ENCODE results near the gene JMJD1C. TPM values are rescaled to one million over a fixed set of nuclear protein-coding genes. Genes with fewer than 3 reads are reported as not detected.

Gene JMJD1C
- total and polyA plus RNA-seq, 11 donors = 20.3 to 54.6 (median 34.1) TPM

- DNase-seq (no peak), ATAC-seq (no peak)
- Histone ChIP-seq H3K4me1 (peaks cover 5 to 45% (median 25%) of the 10 kb centered on the region in 12 donors), H3K4me3 (no peak overlapping the region), H3K27me3 (no peaks in the 10 kb centered on the region), H3K9me3 (no peaks in the 10 kb centered on the region), H3K27ac (peak overlapping the region in 1 of 12 donors; percentile 7), H3K36me3 (peaks cover 0 to 10% (median 0%) of the 10 kb centered on the region in 9 donors)
- 46 to 57% (median 51%) methylated on average over 2 of the region's 2 CpGs for WGBS, 4 donors
- intact Hi-C loops (cut with DNase I) = loop anchor here in 5 of 10 donors (10.0 kb wide), 1 partner anchor 323 kb away; the partner anchor contains the start of gene EGR2 (in 5 of the 5)
- no peak for TF ChIP-seq POLR2A (IDR thresholded peaks at IDR 0.05)
- TF ChIP-seq CTCF (IDR thresholded peaks at IDR 0.05) = no peak
Measured at GRCh38 chr10:63137306-63137705, 328.5 kb downstream of the JMJD1C start.

- 16 to 25% (median 18%) methylated on average over 9 of the region's 9 CpGs for WGBS, 4 donors
- H3K27ac ChIP-seq = peak overlapping the region; percentile 78 to 99 (median 92)
- DNase-seq (peak in 1 of 5 donors; percentile 14), ATAC-seq (no peak)
- no peaks in the 10 kb centered on the region for H3K9me3 ChIP-seq
- no peaks in the 10 kb centered on the region for H3K36me3 ChIP-seq
- H3K27me3 ChIP-seq = no peaks in the 10 kb centered on the region
- intact Hi-C loops (cut with DNase I) = loop anchor here in 5 of 10 donors (1.0 to 10.0 kb wide), 2 partner anchors 18 to 319 kb away; partner anchors contain the start of gene EGR2 (in 5 of the 5)
- peak overlapping the region; percentile 81 to 100 (median 94) for H3K4me3 ChIP-seq
- H3K4me1 ChIP-seq = peaks cover 5 to 41% (median 23%) of the 10 kb centered on the region in 12 donors
- TF ChIP-seq CTCF (IDR thresholded peaks at IDR 0.05) (no peak), POLR2A (IDR thresholded peaks at IDR 0.05) (no peak)
Measured at GRCh38 chr10:63133821-63134557, 331.8 kb downstream of the JMJD1C start.

- Histone ChIP-seq H3K4me3 (peak within 1 kb of the TSS; percentile 81 to 100 (median 94)), H3K27me3 (no peaks in the 10 kb centered on the region), H3K27ac (peak within 1 kb of the TSS; percentile 78 to 99 (median 92)), H3K36me3 (no peaks in the 10 kb centered on the region), H3K4me1 (peaks cover 5 to 41% (median 23%) of the 10 kb centered on the region in 12 donors), H3K9me3 (no peaks in the 10 kb centered on the region)
- intact Hi-C loops (cut with DNase I) = loop anchor here in 5 of 10 donors (1.0 to 10.0 kb wide), 2 partner anchors 17 to 318 kb away; partner anchors contain the start of gene EGR2 (in 5 of the 5)
- peak; percentile 97 to 99 (median 99) for DNase-seq
- ATAC-seq = peak; percentile 99 to 100 (median 100)
- peak in 5 of 12 donors; percentile 8 to 39 (median 19) for TF ChIP-seq CTCF (IDR thresholded peaks at IDR 0.05)
- peak; percentile 85 to 96 for TF ChIP-seq POLR2A (IDR thresholded peaks at IDR 0.05)
- 0 to 1% (median 1%) methylated on average over 18 to 55 of the region's 55 CpGs for WGBS, 4 donors
Measured at GRCh38 chr10:63133056-63133820, 332.5 kb downstream of the JMJD1C start, which contains the start of gene NRBF2. TSS of gene NRBF2 (plus strand) at chr10:63133328. CDS start at chr10:63133471, 143 bp downstream.
